K562 (cell line): ENCODE measurements around the gene EEF1A1. TPM values are rescaled to one million over a fixed set of nuclear protein-coding genes. Genes with fewer than 3 reads are reported as not detected.

Source experiments
- polyA plus RNA-seq, 8 experiments: library from polyadenylated mRNA; depleted of rRNA in 4 of 8; stranded (reverse) in 5 of 8; unstranded in 3 of 8; fragments of >200 nt; fragmentation: Nextera tagmentation in 2 of 8; fragmentation: Illumina TruSeq in 1 of 8; extraction: Ambion mirVana in 2 of 8; extraction: Trizol in 1 of 8; gene quantifications; 2 replicates each; pipeline versions ENCODE4 v1.2.1 to v1.2.3, GENCODE V29; 2011 to 2014; ENCODE audit warnings: inconsistent platforms in 1 of 8, missing spikeins in 1 of 8
- small RNA-seq: library from RNA; depleted of rRNA; stranded (forward); fragments of <200 nt; gene quantifications from one replicate; pipeline ENCODE3, GENCODE V24; 2014
- total RNA-seq, 7 experiments: library from RNA; depleted of rRNA in 6 of 7; stranded (reverse); fragments of >200 nt in 6 of 7; fragmentation: Illumina TruSeq in 2 of 7; extraction: Trizol in 2 of 7; gene quantifications; 2 replicates each; pipeline versions ENCODE4 v1.2.1 to v1.2.3, GENCODE V29; 2011 to 2021; ENCODE audit warnings: low replicate concordance in 1 of 7

Gene EEF1A1
- total and polyA plus RNA-seq, 9 of the 15 experiments (the other 6 are each of a cell fraction or from before 2014, with no cell fraction given) = 6,453 to 17,323 (median 11,082) TPM

Small RNA genes lying within 50 kb of the gene (small RNA-seq; reads per million reads assigned to genes)
- gene AL603910.2 (not detected), gene RN7SL827P (not detected)

Other genes with a start within 250 kb of the EEF1A1 start
Only the 7 nearest of the 8 such genes appear.
- not detected in 2 replicates for gene DPPA5, start 166.8 kb downstream of the EEF1A1 start, total RNA-seq (2014; rRNA removed)
- gene DPPA5, start 166.8 kb downstream of the EEF1A1 start, total RNA-seq (2014; rRNA removed; fragmentation: Illumina TruSeq; extraction: Trizol) = not detected in 2 replicates
- gene DPPA5, start 166.8 kb downstream of the EEF1A1 start, total RNA-seq (2015; rRNA removed; fragmentation: Illumina TruSeq; extraction: Trizol) = not detected in 2 replicates
- gene DPPA5, start 166.8 kb downstream of the EEF1A1 start, total RNA-seq (2021) = not detected in 2 replicates
- gene DPPA5, start 166.8 kb downstream of the EEF1A1 start, polyA plus RNA-seq (2011; rRNA removed) = not detected in 2 replicates
- not detected in 2 replicates for gene DPPA5, start 166.8 kb downstream of the EEF1A1 start, polyA plus RNA-seq (2014; fragmentation: Illumina TruSeq; extraction: Trizol)
- gene DPPA5, start 166.8 kb downstream of the EEF1A1 start, polyA plus RNA-seq (2014; fragmentation: Nextera tagmentation; extraction: Ambion mirVana) = not detected
- gene DPPA5, start 166.8 kb downstream of the EEF1A1 start, polyA plus RNA-seq (2014; rRNA removed) = not detected in 2 replicates
- gene KHDC3L, start 158.4 kb downstream of the EEF1A1 start, total RNA-seq (2014; rRNA removed) = not detected in 2 replicates
- not detected in 2 replicates for gene KHDC3L, start 158.4 kb downstream of the EEF1A1 start, total RNA-seq (2014; rRNA removed; fragmentation: Illumina TruSeq; extraction: Trizol)
- gene KHDC3L, start 158.4 kb downstream of the EEF1A1 start, total RNA-seq (2015; rRNA removed; fragmentation: Illumina TruSeq; extraction: Trizol) = not detected in 2 replicates
- not detected in 2 replicates for gene KHDC3L, start 158.4 kb downstream of the EEF1A1 start, total RNA-seq (2021)
- gene KHDC3L, start 158.4 kb downstream of the EEF1A1 start, polyA plus RNA-seq (2011; rRNA removed) = not detected in 2 replicates
- not detected in 2 replicates for gene KHDC3L, start 158.4 kb downstream of the EEF1A1 start, polyA plus RNA-seq (2014; fragmentation: Illumina TruSeq; extraction: Trizol)
- not detected for gene KHDC3L, start 158.4 kb downstream of the EEF1A1 start, polyA plus RNA-seq (2014; fragmentation: Nextera tagmentation; extraction: Ambion mirVana)
- not detected in 2 replicates for gene KHDC3L, start 158.4 kb downstream of the EEF1A1 start, polyA plus RNA-seq (2014; rRNA removed)
- gene OOEP, start 151.1 kb downstream of the EEF1A1 start, total RNA-seq (2014; rRNA removed) = not detected in 2 replicates
- not detected in 2 replicates for gene OOEP, start 151.1 kb downstream of the EEF1A1 start, total RNA-seq (2014; rRNA removed; fragmentation: Illumina TruSeq; extraction: Trizol)
- not detected in 2 replicates for gene OOEP, start 151.1 kb downstream of the EEF1A1 start, total RNA-seq (2015; rRNA removed; fragmentation: Illumina TruSeq; extraction: Trizol)
- not detected in 2 replicates for gene OOEP, start 151.1 kb downstream of the EEF1A1 start, total RNA-seq (2021)
- gene OOEP, start 151.1 kb downstream of the EEF1A1 start, polyA plus RNA-seq (2011; rRNA removed) = not detected in 2 replicates
- not detected in 2 replicates for gene OOEP, start 151.1 kb downstream of the EEF1A1 start, polyA plus RNA-seq (2014; fragmentation: Illumina TruSeq; extraction: Trizol)
- not detected for gene OOEP, start 151.1 kb downstream of the EEF1A1 start, polyA plus RNA-seq (2014; fragmentation: Nextera tagmentation; extraction: Ambion mirVana)
- gene OOEP, start 151.1 kb downstream of the EEF1A1 start, polyA plus RNA-seq (2014; rRNA removed) = not detected in 2 replicates
- gene DDX43, start 126.2 kb downstream of the EEF1A1 start, total RNA-seq (2014; rRNA removed) = 0.32 TPM in 1 of 2 replicates, not detected in the other
- gene DDX43, start 126.2 kb downstream of the EEF1A1 start, total RNA-seq (2014; rRNA removed; fragmentation: Illumina TruSeq; extraction: Trizol) = 0.19 and 0.40 TPM in 2 replicates
- gene DDX43, start 126.2 kb downstream of the EEF1A1 start, total RNA-seq (2015; rRNA removed; fragmentation: Illumina TruSeq; extraction: Trizol) = 0.19 and 0.25 TPM in 2 replicates
- 0.18 and 0.20 TPM in 2 replicates for gene DDX43, start 126.2 kb downstream of the EEF1A1 start, total RNA-seq (2021)
- 0.07 TPM in 1 of 2 replicates, not detected in the other for gene DDX43, start 126.2 kb downstream of the EEF1A1 start, polyA plus RNA-seq (2011; rRNA removed)
- 0.12 and 0.42 TPM in 2 replicates for gene DDX43, start 126.2 kb downstream of the EEF1A1 start, polyA plus RNA-seq (2014; fragmentation: Illumina TruSeq; extraction: Trizol)
- gene DDX43, start 126.2 kb downstream of the EEF1A1 start, polyA plus RNA-seq (2014; fragmentation: Nextera tagmentation; extraction: Ambion mirVana) = under 1 TPM; 0.10 to 0.27 TPM
- gene DDX43, start 126.2 kb downstream of the EEF1A1 start, polyA plus RNA-seq (2014; rRNA removed) = 0.57 and 0.88 TPM in 2 replicates
- gene CGAS, start 68.7 kb downstream of the EEF1A1 start, total RNA-seq (2014; rRNA removed) = 0.32 TPM in 1 of 2 replicates, not detected in the other
- 0.18 TPM in 1 of 2 replicates, not detected in the other for gene CGAS, start 68.7 kb downstream of the EEF1A1 start, total RNA-seq (2014; rRNA removed; fragmentation: Illumina TruSeq; extraction: Trizol)
- not detected in 2 replicates for gene CGAS, start 68.7 kb downstream of the EEF1A1 start, total RNA-seq (2015; rRNA removed; fragmentation: Illumina TruSeq; extraction: Trizol)
- 0.04 and 0.11 TPM in 2 replicates for gene CGAS, start 68.7 kb downstream of the EEF1A1 start, total RNA-seq (2021)
- 0.03 and 0.06 TPM in 2 replicates for gene CGAS, start 68.7 kb downstream of the EEF1A1 start, polyA plus RNA-seq (2011; rRNA removed)
- gene CGAS, start 68.7 kb downstream of the EEF1A1 start, polyA plus RNA-seq (2014; fragmentation: Illumina TruSeq; extraction: Trizol) = 0.06 and 0.08 TPM in 2 replicates
- under 1 TPM in 1 of 2 experiments, not detected in 1; 0.01 TPM for gene CGAS, start 68.7 kb downstream of the EEF1A1 start, polyA plus RNA-seq (2014; fragmentation: Nextera tagmentation; extraction: Ambion mirVana)
- 0.13 and 0.15 TPM in 2 replicates for gene CGAS, start 68.7 kb downstream of the EEF1A1 start, polyA plus RNA-seq (2014; rRNA removed)
- gene MTO1, start 59.3 kb downstream of the EEF1A1 start, total RNA-seq (2014; rRNA removed) = 49.5 and 49.8 TPM in 2 replicates
- 62.3 and 67.2 TPM in 2 replicates for gene MTO1, start 59.3 kb downstream of the EEF1A1 start, total RNA-seq (2014; rRNA removed; fragmentation: Illumina TruSeq; extraction: Trizol)
- gene MTO1, start 59.3 kb downstream of the EEF1A1 start, total RNA-seq (2015; rRNA removed; fragmentation: Illumina TruSeq; extraction: Trizol) = 55.2 and 60.1 TPM in 2 replicates
- 42.3 and 53.7 TPM in 2 replicates for gene MTO1, start 59.3 kb downstream of the EEF1A1 start, total RNA-seq (2021)
- gene MTO1, start 59.3 kb downstream of the EEF1A1 start, polyA plus RNA-seq (2011; rRNA removed) = 50.0 and 50.6 TPM in 2 replicates
- gene MTO1, start 59.3 kb downstream of the EEF1A1 start, polyA plus RNA-seq (2014; fragmentation: Illumina TruSeq; extraction: Trizol) = 48.6 and 49.3 TPM in 2 replicates
- 10 to 100 TPM; 33.4 to 55.1 TPM for gene MTO1, start 59.3 kb downstream of the EEF1A1 start, polyA plus RNA-seq (2014; fragmentation: Nextera tagmentation; extraction: Ambion mirVana)
- 38.3 and 48.3 TPM in 2 replicates for gene MTO1, start 59.3 kb downstream of the EEF1A1 start, polyA plus RNA-seq (2014; rRNA removed)
- gene SLC17A5, start 133.0 kb upstream of the EEF1A1 start, total RNA-seq (2014; rRNA removed) = 2.0 and 3.8 TPM in 2 replicates
- gene SLC17A5, start 133.0 kb upstream of the EEF1A1 start, total RNA-seq (2014; rRNA removed; fragmentation: Illumina TruSeq; extraction: Trizol) = 3.7 and 4.7 TPM in 2 replicates
- gene SLC17A5, start 133.0 kb upstream of the EEF1A1 start, total RNA-seq (2015; rRNA removed; fragmentation: Illumina TruSeq; extraction: Trizol) = 3.8 and 4.5 TPM in 2 replicates
- 3.4 TPM in 2 replicates for gene SLC17A5, start 133.0 kb upstream of the EEF1A1 start, total RNA-seq (2021)
- 7.2 and 7.6 TPM in 2 replicates for gene SLC17A5, start 133.0 kb upstream of the EEF1A1 start, polyA plus RNA-seq (2011; rRNA removed)
- 2.9 and 3.4 TPM in 2 replicates for gene SLC17A5, start 133.0 kb upstream of the EEF1A1 start, polyA plus RNA-seq (2014; fragmentation: Illumina TruSeq; extraction: Trizol)
- 1 to 10 TPM; 1.3 to 1.8 TPM for gene SLC17A5, start 133.0 kb upstream of the EEF1A1 start, polyA plus RNA-seq (2014; fragmentation: Nextera tagmentation; extraction: Ambion mirVana)
- 2.2 and 3.3 TPM in 2 replicates for gene SLC17A5, start 133.0 kb upstream of the EEF1A1 start, polyA plus RNA-seq (2014; rRNA removed)